GM23338 (cell line): ENCODE results near the gene ZNF208. TPM values are rescaled to one million over a fixed set of nuclear protein-coding genes. Genes with fewer than 3 reads are reported as not detected.
"Not testable (repeated sequence)": the region's sequence is repeated elsewhere in the genome, so short reads cannot be mapped to it uniquely, and the experiment has no call there.

Source experiments
- ATAC-seq: fragments of 200-7000 bp; cut with Tn5 transposase; 3 replicates; pipeline ENCODE4 v1.9.1; 2020
- DNase-seq: peaks from one replicate; pipeline ENCODE4 v3.0.0-alpha.2; 2015; ENCODE audit warnings: low spot score
- H2AFZ ChIP-seq: fragments of 200-600 bp; sonication (generic); 2 replicates; pipeline ENCODE4 v1.8.0; 2016; ENCODE audit warnings: antibody characterized with exemption, mild to moderate bottlenecking, moderate library complexity
- H3F3A ChIP-seq: fragments of 200-600 bp; sonication (generic); replicated peaks from 2 replicates; pipeline ENCODE4 v1.8.0; 2017; ENCODE audit warnings: antibody characterized with exemption, mixed run types, low read depth
- H3K27ac ChIP-seq: fragments of 200-600 bp; sonication (generic); 2 replicates; pipeline ENCODE4 v1.6.1; 2016; ENCODE audit warnings: low read depth
- H3K27me3 ChIP-seq: fragments of 200-600 bp; sonication (generic); 2 replicates; pipeline ENCODE4 v1.8.0; 2016; ENCODE audit warnings: mild to moderate bottlenecking, mixed run types, moderate library complexity; ENCODE audit not compliant: insufficient read depth
- H3K36me3 ChIP-seq: fragments of 200-600 bp; sonication (generic); 2 replicates; pipeline ENCODE4 v1.8.0; 2016; ENCODE audit warnings: mild to moderate bottlenecking; ENCODE audit not compliant: insufficient read depth
- H3K4me1 ChIP-seq: fragments of 200-600 bp; sonication (generic); 2 replicates; pipeline ENCODE4 v1.8.0; 2016; ENCODE audit warnings: mild to moderate bottlenecking, moderate library complexity; ENCODE audit not compliant: insufficient read depth
- H3K4me2 ChIP-seq: fragments of 200-600 bp; sonication (generic); 2 replicates; pipeline ENCODE4 v1.7.1; 2017; ENCODE audit warnings: mixed run types
- H3K4me3 ChIP-seq: fragments of 200-600 bp; sonication (generic); 2 replicates; pipeline ENCODE4 v1.6.1; 2016; ENCODE audit warnings: mixed run types
- H3K79me2 ChIP-seq: fragments of 200-600 bp; sonication (generic); replicated peaks from 2 replicates; pipeline ENCODE4 v1.8.0; 2017; ENCODE audit warnings: mild to moderate bottlenecking; ENCODE audit not compliant: insufficient read depth
- H3K9me2 ChIP-seq: fragments of 200-600 bp; sonication (generic); 2 replicates; pipeline ENCODE4 v1.8.0; 2017; ENCODE audit not compliant: insufficient read depth
- H4K20me1 ChIP-seq: fragments of 200-600 bp; sonication (generic); replicated peaks from 2 replicates; pipeline ENCODE4 v1.8.0; 2017; ENCODE audit warnings: mild to moderate bottlenecking; ENCODE audit not compliant: insufficient read depth
- H3K27ac Mint-ChIP-seq: 2 replicates; pipeline ENCODE4 v1.8.0; 2020; ENCODE audit warnings: inconsistent platforms, mild to moderate bottlenecking, moderate library complexity, mixed read lengths
- H3K27me3 Mint-ChIP-seq: 3 replicates; pipeline ENCODE4 v1.8.0; 2022; ENCODE audit warnings: low read depth, mild to moderate bottlenecking, moderate library complexity, mixed read lengths, inconsistent platforms; ENCODE audit not compliant: insufficient read depth, poor library complexity
- H3K36me3 Mint-ChIP-seq: 3 replicates; pipeline ENCODE4 v1.8.0; 2021; ENCODE audit warnings: low read depth, mild to moderate bottlenecking, inconsistent platforms, moderate library complexity, mixed read lengths
- H3K4me1 Mint-ChIP-seq: 3 replicates; pipeline ENCODE4 v1.8.0; 2020; ENCODE audit warnings: mild to moderate bottlenecking, inconsistent platforms, mixed read lengths
- H3K4me3 Mint-ChIP-seq: 3 replicates; pipeline ENCODE4 v1.8.0; 2021; ENCODE audit warnings: moderate library complexity, mild to moderate bottlenecking, inconsistent platforms, mixed read lengths
- H3K9me3 Mint-ChIP-seq: 3 replicates; pipeline ENCODE4 v1.8.0; 2020; ENCODE audit warnings: moderate library complexity, mild to moderate bottlenecking, inconsistent platforms, mixed read lengths
- CREB1 ChIP-seq: fragments of 250-450 bp; sonication (Bioruptor Pico); IDR thresholded peaks from 2 replicates; pipeline ENCODE4 v1.5.0; 2020; ENCODE audit warnings: low read depth, mild to moderate bottlenecking, moderate library complexity
- EZH2 ChIP-seq: fragments of 200-600 bp; sonication (generic); IDR thresholded peaks from one replicate; pipeline ENCODE4 v1.8.0; 2017; ENCODE audit warnings: antibody characterized with exemption, mild to moderate bottlenecking, low read depth; ENCODE audit not compliant: unreplicated experiment
- EZH2phosphoT487 ChIP-seq: fragments of 200-600 bp; sonication (generic); IDR thresholded peaks from one replicate; pipeline ENCODE4 v1.8.1; 2018; ENCODE audit warnings: antibody characterized with exemption; ENCODE audit not compliant: unreplicated experiment
- JUNB ChIP-seq: IDR thresholded peaks from one replicate; pipeline ENCODE4 v1.6.1; 2016; ENCODE audit warnings: antibody characterized with exemption; ENCODE audit not compliant: unreplicated experiment
- NANOG ChIP-seq: IDR thresholded peaks from 2 replicates; pipeline ENCODE4 v1.6.1; 2016; ENCODE audit warnings: antibody characterized with exemption, borderline replicate concordance
- POLR2AphosphoS5 ChIP-seq: IDR thresholded peaks from 2 replicates; pipeline ENCODE4 v1.6.1; 2016; ENCODE audit warnings: antibody characterized with exemption, low read depth
- ZNF114 ChIP-seq: fragments of 250-450 bp; sonication (Bioruptor Pico); IDR thresholded peaks from 2 replicates; pipeline ENCODE4 v1.5.0; 2020; ENCODE audit warnings: mild to moderate bottlenecking, moderate library complexity
- ZNF331 ChIP-seq: fragments of 250-450 bp; sonication (Bioruptor Pico); IDR thresholded peaks from 2 replicates; pipeline ENCODE4 v1.5.0; 2020; ENCODE audit warnings: low read depth, mild to moderate bottlenecking, moderate library complexity
- polyA plus RNA-seq: library from polyadenylated mRNA; unstranded; fragments of >200 nt; fragmentation: Nextera tagmentation; extraction: Ambion mirVana; gene quantifications from 2 replicates; pipeline ENCODE4 v1.2.1, GENCODE V29; 2016
- total RNA-seq: library from RNA; depleted of rRNA; stranded (reverse); fragments of >200 nt; shearing (Covaris generic); gene quantifications from 2 replicates; pipeline ENCODE4 v1.2.3, GENCODE V29; 2014
- TF ChIP-seq, protein P1 (sequence below): IDR thresholded peaks from 2 replicates; pipeline ENCODE4 v1.6.1; 2016; ENCODE audit warnings: antibody characterized with exemption
- TF ChIP-seq, protein P2 (sequence below), 2 experiments: fragments of 200-600 bp in 1 of 2; sonication (generic) in 1 of 2; conservative IDR thresholded peaks; 2 replicates each; pipeline versions ENCODE4 v1.5.1 to v1.6.1; 2016 to 2017; ENCODE audit warnings: antibody characterized with exemption in 2 of 2, low read depth in 2 of 2, mild to moderate bottlenecking in 2 of 2, moderate library complexity in 1 of 2
- TF ChIP-seq, protein P3 (sequence below): fragments of 250-450 bp; sonication (Bioruptor Pico); IDR thresholded peaks from 2 replicates; pipeline ENCODE4 v1.5.0; 2020; ENCODE audit warnings: mild to moderate bottlenecking, moderate library complexity

The ZNF208 gene
- total and polyA plus RNA-seq, 2 experiments from 2014 or later: 1.1 TPM; not detected in 1

DNA sequence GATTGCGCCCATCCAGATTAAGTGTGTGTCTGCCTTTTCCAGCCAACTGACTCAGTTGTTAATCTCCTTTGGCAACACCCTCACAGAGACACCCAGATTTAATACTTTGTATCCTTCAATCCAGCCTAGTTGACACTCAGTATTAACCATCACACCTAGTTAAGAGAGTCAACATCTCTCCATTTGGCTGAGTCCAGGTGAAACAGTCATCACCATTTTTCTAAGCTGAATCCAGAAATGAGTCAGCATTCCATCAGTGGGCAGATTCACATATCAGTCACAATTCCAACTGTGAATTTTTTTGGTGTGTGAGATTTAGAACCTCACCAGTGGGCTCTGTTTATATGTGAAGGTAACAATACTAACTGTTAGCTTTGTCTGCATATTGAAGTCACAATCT, 14.8 kb upstream of the ZNF208 start:
- H3K27me3 ChIP-seq, H4K20me1 ChIP-seq: not testable (repeated sequence)
- peaks cover 98% of the 10 kb centered on the region for H3K9me3 Mint-ChIP-seq

DNA sequence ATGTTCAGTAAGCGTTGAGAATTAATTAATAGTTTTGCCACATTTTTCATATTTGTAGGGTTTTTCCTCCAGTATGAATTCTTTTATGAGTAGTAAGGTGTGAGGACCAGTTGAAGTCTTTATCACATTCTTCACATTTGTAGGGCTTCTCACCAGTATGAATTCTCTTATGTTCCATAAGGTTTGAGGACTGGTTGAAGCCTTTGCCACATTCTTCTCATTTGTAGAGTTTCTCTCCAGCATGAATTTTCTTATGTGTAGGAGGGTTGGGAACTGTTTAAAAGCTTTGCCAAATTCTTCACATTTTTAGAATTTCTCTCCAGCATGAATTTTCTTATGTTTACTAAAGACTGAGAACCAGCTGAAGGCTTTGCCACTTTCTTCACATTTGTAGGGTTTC, 40.3 kb downstream of the ZNF208 start:
- H3K4me3 ChIP-seq: no peak overlapping the region
- H3K79me2 ChIP-seq: no peaks in the 10 kb centered on the region
- no peak overlapping the region for H3K27ac Mint-ChIP-seq
- ATAC-seq: no peak
- H3K4me2 ChIP-seq: no peak overlapping the region
- DNase-seq: no peak
- H3K9me2 ChIP-seq: no peaks in the 10 kb centered on the region
- no peaks in the 10 kb centered on the region for H3K27me3 Mint-ChIP-seq
- peaks cover 95% of the 10 kb centered on the region for H3K9me3 Mint-ChIP-seq
- H3K36me3 ChIP-seq: peaks cover 13% of the 10 kb centered on the region
- no peaks in the 10 kb centered on the region for H3K27me3 ChIP-seq
- no peak overlapping the region for H3K27ac ChIP-seq
- H2AFZ ChIP-seq: no peak overlapping the region
- H4K20me1 ChIP-seq: no peaks in the 10 kb centered on the region
- H3F3A ChIP-seq: no peaks in the 10 kb centered on the region
- no peak overlapping the region for H3K4me3 Mint-ChIP-seq
- H3K36me3 Mint-ChIP-seq: peaks cover 80% of the 10 kb centered on the region; the same call in 2 of the 3 replicates
- H3K4me1 Mint-ChIP-seq: no peaks in the 10 kb centered on the region
- no peaks in the 10 kb centered on the region for H3K4me1 ChIP-seq
- TF ChIP-seq ZNF114 (CRISPR knock-in tag): no peak
- TF ChIP-seq, protein P1, sequence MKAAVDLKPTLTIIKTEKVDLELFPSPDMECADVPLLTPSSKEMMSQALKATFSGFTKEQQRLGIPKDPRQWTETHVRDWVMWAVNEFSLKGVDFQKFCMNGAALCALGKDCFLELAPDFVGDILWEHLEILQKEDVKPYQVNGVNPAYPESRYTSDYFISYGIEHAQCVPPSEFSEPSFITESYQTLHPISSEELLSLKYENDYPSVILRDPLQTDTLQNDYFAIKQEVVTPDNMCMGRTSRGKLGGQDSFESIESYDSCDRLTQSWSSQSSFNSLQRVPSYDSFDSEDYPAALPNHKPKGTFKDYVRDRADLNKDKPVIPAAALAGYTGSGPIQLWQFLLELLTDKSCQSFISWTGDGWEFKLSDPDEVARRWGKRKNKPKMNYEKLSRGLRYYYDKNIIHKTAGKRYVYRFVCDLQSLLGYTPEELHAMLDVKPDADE: no peak
- TF ChIP-seq, protein P2, sequence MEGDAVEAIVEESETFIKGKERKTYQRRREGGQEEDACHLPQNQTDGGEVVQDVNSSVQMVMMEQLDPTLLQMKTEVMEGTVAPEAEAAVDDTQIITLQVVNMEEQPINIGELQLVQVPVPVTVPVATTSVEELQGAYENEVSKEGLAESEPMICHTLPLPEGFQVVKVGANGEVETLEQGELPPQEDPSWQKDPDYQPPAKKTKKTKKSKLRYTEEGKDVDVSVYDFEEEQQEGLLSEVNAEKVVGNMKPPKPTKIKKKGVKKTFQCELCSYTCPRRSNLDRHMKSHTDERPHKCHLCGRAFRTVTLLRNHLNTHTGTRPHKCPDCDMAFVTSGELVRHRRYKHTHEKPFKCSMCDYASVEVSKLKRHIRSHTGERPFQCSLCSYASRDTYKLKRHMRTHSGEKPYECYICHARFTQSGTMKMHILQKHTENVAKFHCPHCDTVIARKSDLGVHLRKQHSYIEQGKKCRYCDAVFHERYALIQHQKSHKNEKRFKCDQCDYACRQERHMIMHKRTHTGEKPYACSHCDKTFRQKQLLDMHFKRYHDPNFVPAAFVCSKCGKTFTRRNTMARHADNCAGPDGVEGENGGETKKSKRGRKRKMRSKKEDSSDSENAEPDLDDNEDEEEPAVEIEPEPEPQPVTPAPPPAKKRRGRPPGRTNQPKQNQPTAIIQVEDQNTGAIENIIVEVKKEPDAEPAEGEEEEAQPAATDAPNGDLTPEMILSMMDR (conservative IDR thresholded peaks at IDR 0.05; ENCODE audit: low read depth in 2 of 2): no peak
- TF ChIP-seq NANOG: no peak
- no peak for TF ChIP-seq JUNB
- no peak for TF ChIP-seq EZH2
- no peak for TF ChIP-seq POLR2AphosphoS5
- no peak for TF ChIP-seq CREB1
- TF ChIP-seq ZNF331 (CRISPR knock-in tag): no peak
- no peak for TF ChIP-seq EZH2phosphoT487
- TF ChIP-seq, protein P3, sequence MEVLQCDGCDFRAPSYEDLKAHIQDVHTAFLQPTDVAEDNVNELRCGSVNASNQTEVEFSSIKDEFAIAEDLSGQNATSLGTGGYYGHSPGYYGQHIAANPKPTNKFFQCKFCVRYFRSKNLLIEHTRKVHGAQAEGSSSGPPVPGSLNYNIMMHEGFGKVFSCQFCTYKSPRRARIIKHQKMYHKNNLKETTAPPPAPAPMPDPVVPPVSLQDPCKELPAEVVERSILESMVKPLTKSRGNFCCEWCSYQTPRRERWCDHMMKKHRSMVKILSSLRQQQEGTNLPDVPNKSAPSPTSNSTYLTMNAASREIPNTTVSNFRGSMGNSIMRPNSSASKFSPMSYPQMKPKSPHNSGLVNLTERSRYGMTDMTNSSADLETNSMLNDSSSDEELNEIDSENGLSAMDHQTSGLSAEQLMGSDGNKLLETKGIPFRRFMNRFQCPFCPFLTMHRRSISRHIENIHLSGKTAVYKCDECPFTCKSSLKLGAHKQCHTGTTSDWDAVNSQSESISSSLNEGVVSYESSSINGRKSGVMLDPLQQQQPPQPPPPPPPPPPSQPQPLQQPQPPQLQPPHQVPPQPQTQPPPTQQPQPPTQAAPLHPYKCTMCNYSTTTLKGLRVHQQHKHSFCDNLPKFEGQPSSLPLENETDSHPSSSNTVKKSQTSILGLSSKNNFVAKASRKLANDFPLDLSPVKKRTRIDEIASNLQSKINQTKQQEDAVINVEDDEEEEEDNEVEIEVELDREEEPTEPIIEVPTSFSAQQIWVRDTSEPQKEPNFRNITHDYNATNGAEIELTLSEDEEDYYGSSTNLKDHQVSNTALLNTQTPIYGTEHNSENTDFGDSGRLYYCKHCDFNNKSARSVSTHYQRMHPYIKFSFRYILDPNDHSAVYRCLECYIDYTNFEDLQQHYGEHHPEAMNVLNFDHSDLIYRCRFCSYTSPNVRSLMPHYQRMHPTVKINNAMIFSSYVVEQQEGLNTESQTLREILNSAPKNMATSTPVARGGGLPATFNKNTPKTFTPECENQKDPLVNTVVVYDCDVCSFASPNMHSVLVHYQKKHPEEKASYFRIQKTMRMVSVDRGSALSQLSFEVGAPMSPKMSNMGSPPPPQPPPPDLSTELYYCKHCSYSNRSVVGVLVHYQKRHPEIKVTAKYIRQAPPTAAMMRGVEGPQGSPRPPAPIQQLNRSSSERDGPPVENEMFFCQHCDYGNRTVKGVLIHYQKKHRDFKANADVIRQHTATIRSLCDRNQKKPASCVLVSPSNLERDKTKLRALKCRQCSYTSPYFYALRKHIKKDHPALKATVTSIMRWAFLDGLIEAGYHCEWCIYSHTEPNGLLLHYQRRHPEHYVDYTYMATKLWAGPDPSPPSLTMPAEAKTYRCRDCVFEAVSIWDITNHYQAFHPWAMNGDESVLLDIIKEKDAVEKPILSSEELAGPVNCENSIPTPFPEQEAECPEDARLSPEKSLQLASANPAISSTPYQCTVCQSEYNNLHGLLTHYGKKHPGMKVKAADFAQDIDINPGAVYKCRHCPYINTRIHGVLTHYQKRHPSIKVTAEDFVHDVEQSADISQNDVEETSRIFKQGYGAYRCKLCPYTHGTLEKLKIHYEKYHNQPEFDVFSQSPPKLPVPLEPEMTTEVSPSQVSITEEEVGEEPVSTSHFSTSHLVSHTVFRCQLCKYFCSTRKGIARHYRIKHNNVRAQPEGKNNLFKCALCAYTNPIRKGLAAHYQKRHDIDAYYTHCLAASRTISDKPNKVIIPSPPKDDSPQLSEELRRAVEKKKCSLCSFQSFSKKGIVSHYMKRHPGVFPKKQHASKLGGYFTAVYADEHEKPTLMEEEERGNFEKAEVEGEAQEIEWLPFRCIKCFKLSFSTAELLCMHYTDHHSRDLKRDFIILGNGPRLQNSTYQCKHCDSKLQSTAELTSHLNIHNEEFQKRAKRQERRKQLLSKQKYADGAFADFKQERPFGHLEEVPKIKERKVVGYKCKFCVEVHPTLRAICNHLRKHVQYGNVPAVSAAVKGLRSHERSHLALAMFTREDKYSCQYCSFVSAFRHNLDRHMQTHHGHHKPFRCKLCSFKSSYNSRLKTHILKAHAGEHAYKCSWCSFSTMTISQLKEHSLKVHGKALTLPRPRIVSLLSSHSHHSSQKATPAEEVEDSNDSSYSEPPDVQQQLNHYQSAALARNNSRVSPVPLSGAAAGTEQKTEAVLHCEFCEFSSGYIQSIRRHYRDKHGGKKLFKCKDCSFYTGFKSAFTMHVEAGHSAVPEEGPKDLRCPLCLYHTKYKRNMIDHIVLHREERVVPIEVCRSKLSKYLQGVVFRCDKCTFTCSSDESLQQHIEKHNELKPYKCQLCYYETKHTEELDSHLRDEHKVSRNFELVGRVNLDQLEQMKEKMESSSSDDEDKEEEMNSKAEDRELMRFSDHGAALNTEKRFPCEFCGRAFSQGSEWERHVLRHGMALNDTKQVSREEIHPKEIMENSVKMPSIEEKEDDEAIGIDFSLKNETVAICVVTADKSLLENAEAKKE: no peak

More for the DNA sequence above, 14.8 kb upstream of the ZNF208 start:
- not testable (repeated sequence) for H3K27ac ChIP-seq, H3K4me1 Mint-ChIP-seq, H2AFZ ChIP-seq, H3K36me3 ChIP-seq, H3K27me3 Mint-ChIP-seq, H3K4me2 ChIP-seq, ATAC-seq, H3K4me3 Mint-ChIP-seq, DNase-seq, H3F3A ChIP-seq, H3K4me3 ChIP-seq, H3K27ac Mint-ChIP-seq, H3K9me2 ChIP-seq, H3K4me1 ChIP-seq, H3K79me2 ChIP-seq
- peaks cover 40% of the 10 kb centered on the region for H3K36me3 Mint-ChIP-seq
